ENCODE results near the gene PNRC2. TPM values are rescaled to one million over a fixed set of nuclear protein-coding genes. Genes with fewer than 3 reads are reported as not detected.

PNRC2 gene
- total RNA-seq (2016; rRNA removed; fragmentation: Illumina TruSeq; extraction: Trizol): 97.5 and 159 TPM in 2 replicates
- total RNA-seq (2016; cell fraction: cytosol; rRNA removed; fragmentation: Illumina TruSeq; extraction: Trizol; ENCODE audit: low read depth): 18.3 and 19.0 TPM in 2 replicates
- total RNA-seq (2016; cell fraction: insoluble cytoplasmic fraction; rRNA removed; fragmentation: Illumina TruSeq; extraction: Trizol): 101 and 179 TPM in 2 replicates
- 54.8 and 63.8 TPM in 2 replicates for total RNA-seq (2016; cell fraction: membrane; rRNA removed; fragmentation: Illumina TruSeq; extraction: Trizol)
- 74.0 and 87.3 TPM in 2 replicates for total RNA-seq (2016; cell fraction: nucleus; rRNA removed; fragmentation: Illumina TruSeq; extraction: Trizol)
- polyA plus RNA-seq (2011; rRNA removed): 53.3 and 74.9 TPM in 2 replicates
- 64.3 and 67.0 TPM in 2 replicates for polyA plus RNA-seq (2011; cell fraction: cytosol; rRNA removed)
- 36.2 and 45.0 TPM in 2 replicates for polyA plus RNA-seq (2011; cell fraction: nucleus; rRNA removed)
- 62.0 and 72.8 TPM in 2 replicates for polyA plus RNA-seq (2012)
- 10.2 and 11.9 TPM in 2 replicates for polyA plus RNA-seq (2016; cell fraction: cytosol; fragmentation: Illumina TruSeq; extraction: Trizol; ENCODE audit: low read depth)
- 149 and 168 TPM in 2 replicates for polyA plus RNA-seq (2016; cell fraction: insoluble cytoplasmic fraction; fragmentation: Illumina TruSeq; extraction: Trizol; ENCODE audit: low read depth)
- 36.4 and 37.2 TPM in 2 replicates for polyA plus RNA-seq (2016; cell fraction: membrane; fragmentation: Illumina TruSeq; extraction: Trizol; ENCODE audit: low read depth)
- 100 and 101 TPM in 2 replicates for polyA plus RNA-seq (2016; cell fraction: nucleus; fragmentation: Illumina TruSeq; extraction: Trizol; ENCODE audit: insufficient read depth, low read depth)
- polyA minus RNA-seq (2011; rRNA and poly(A)+ RNA removed; ENCODE audit: low replicate concordance): 64.4 and 79.4 TPM in 2 replicates
- 46.1 and 65.6 TPM in 2 replicates for polyA minus RNA-seq (2011; cell fraction: cytosol; rRNA and poly(A)+ RNA removed)
- polyA minus RNA-seq (2011; cell fraction: nucleus; rRNA and poly(A)+ RNA removed): 53.8 and 57.3 TPM in 2 replicates
- Bru-seq, nascent RNA: percentile 98 among the genes with signal in this experiment
- percentile 92 among the genes with signal in this experiment for BruChase-seq, experiment 1, labeled RNA remaining after a 6-hour chase
- percentile 99 among the genes with signal in this experiment for BruChase-seq, experiment 2, labeled RNA remaining after a 2-hour chase
- long read RNA-seq, experiment 1, transcript PNRC2-201 (3 exons, 2,416 nt): major isoform, 107 of 129 reads
- long read RNA-seq, experiment 1, transcript PNRC2-202 (3 exons, 814 nt): minor isoform, 8 of 129 reads
- long read RNA-seq, experiment 1, partial matches to known transcripts: 1 of 129 reads
- long read RNA-seq, experiment 1, other reads (novel, unspliced or antisense): 10 of 129 reads
- long read RNA-seq, experiment 2, transcript PNRC2-201 (3 exons, 2,416 nt): major isoform, 31 of 117 reads
- long read RNA-seq, experiment 2, partial matches to known transcripts: 0 of 117 reads
- long read RNA-seq, experiment 2, other reads (novel, unspliced or antisense): 83 of 117 reads

GRCh38 chr1:23959461-23960290 is at the start of gene PNRC2:
TSS of gene PNRC2 (plus strand) at chr1:23959828. CDS start at chr1:23961458, 1,630 bp downstream.
- peak within 1 kb of the TSS; percentile 97 for H3K9ac ChIP-seq (ENCODE audit: insufficient read depth, low read depth, low read length)
- in situ Hi-C loops (cut with HindIII; ENCODE audit: extremely low pct_ligation_motif_present, low pct_unique_long_range_greater_than_20kb): no loop called here
- ATAC-seq (peak; percentile 93), DNase-seq (ENCODE audit: low spot score) (peak; percentile 90), FAIRE-seq (peak; percentile 44)
- peak within 1 kb of the TSS; percentile 99 for H3K27ac ChIP-seq (ENCODE audit: extremely low read length, insufficient read depth, low read length)
- H3K79me2 ChIP-seq (ENCODE audit: insufficient read depth, low read length): peaks cover 22% of the 10 kb centered on the region
- H4K20me1 ChIP-seq (ENCODE audit: insufficient read depth, low read length): peaks cover 18% of the 10 kb centered on the region; the same call in 1 of the 2 replicates
- no peaks in the 10 kb centered on the region for H3K9me3 ChIP-seq (ENCODE audit: low read length)
- ChIA-PET CTCF (ENCODE audit: low intra/inter-chr PET ratio, low total read pairs) (interaction anchor here (1.3 kb wide), 1 partner anchor 68 kb away, joined by 6 read pairs; no protein-coding TSS in a partner anchor), POLR2A (interaction anchor here (0.9 to 3.3 kb wide), 9 partner anchors 8 to 182 kb away, joined by 3 to 32 read pairs (median 9); partner anchors contain the start of genes PITHD1 and SRSF10)
- peak within 1 kb of the TSS; percentile 96 for H3K4me2 ChIP-seq (ENCODE audit: low read depth, low read length)
- intact Hi-C loops (cut with micrococcal nuclease; ENCODE audit: unreplicated experiment): loop anchor here (5.0 kb wide), 1 partner anchor 68 kb away; no protein-coding TSS in a partner anchor
- H3K4me3 ChIP-seq (replicated peaks in 1 of 3; ENCODE audit: insufficient read depth in 1 of 3, low read depth in 2 of 3, low read length in 3 of 3): peak within 1 kb of the TSS; percentile 86 to 89 (median 87)
- H3K4me1 ChIP-seq (ENCODE audit: insufficient read depth, low read length): peaks cover 42% of the 10 kb centered on the region
- H3K27me3 ChIP-seq (ENCODE audit: control insufficient read depth in 1 of 2, insufficient read depth in 2 of 2, low read length in 2 of 2): peaks cover 0 to 4% of the 10 kb centered on the region in 2 experiments; a peak in 1 of 5 replicates
- WGBS (ENCODE audit: low lambda C conversion rate): 1% methylated on average over 31 of the region's 84 CpGs
- H3K36me3 ChIP-seq (replicated peaks in 1 of 2; ENCODE audit: control insufficient read depth in 1 of 2, insufficient read depth in 2 of 2, low read length in 2 of 2): 0 out of 5 replicates have a peak, but pooled peaks cover 0 to 6% of the 10 kb centered on the region in 2 experiments
- H2AFZ ChIP-seq (ENCODE audit: low read length): peak within 1 kb of the TSS; percentile 56
- BruUV-seq (replicated peaks): TSS peak; percentile 62
- TF ChIP-seq ZFP90 (CRISPR knock-in tag; IDR thresholded peaks at IDR 0.05; ENCODE audit: borderline replicate concordance) (no peak), KDM5A (IDR thresholded peaks at IDR 0.05; ENCODE audit: borderline replicate concordance, low read length) (peak; percentile 72), STAT5B (CRISPR knock-in tag; IDR thresholded peaks at IDR 0.05) (0 out of 2 replicates have a peak, but pooled peaks have one; percentile 49), BCL3 (CRISPR knock-in tag; IDR thresholded peaks at IDR 0.05) (no peak), HOMEZ (CRISPR knock-in tag; IDR thresholded peaks at IDR 0.05; ENCODE audit: low read depth) (0 out of 2 replicates have a peak, but pooled peaks have one; percentile 33), ATF2 (CRISPR knock-in tag; IDR thresholded peaks at IDR 0.05) (peak; percentile 75), ZNF644 (CRISPR knock-in tag; IDR thresholded peaks at IDR 0.05; ENCODE audit: low read depth) (no peak), SRSF4 (IDR thresholded peaks at IDR 0.05; ENCODE audit: low read depth, low read length, poor library complexity, severe bottlenecking) (peak; percentile 70), ZNF639 (CRISPR knock-in tag; conservative IDR thresholded peaks at IDR 0.05) (peak; percentile 56), EED (CRISPR knock-in tag; IDR thresholded peaks at IDR 0.05) (0 out of 2 replicates have a peak, but pooled peaks have one; percentile 13)
